ENCODE results near the gene PARD3B. TPM values are rescaled to one million over a fixed set of nuclear protein-coding genes. Genes with fewer than 3 reads are reported as not detected.

PARD3B gene
- total and polyA plus RNA-seq, 10 of the 15 experiments (the other 5 are each of a cell fraction or from before 2014, with no cell fraction given): 0.01 to 0.54 (median 0.07) TPM; not detected in 7

DNA sequence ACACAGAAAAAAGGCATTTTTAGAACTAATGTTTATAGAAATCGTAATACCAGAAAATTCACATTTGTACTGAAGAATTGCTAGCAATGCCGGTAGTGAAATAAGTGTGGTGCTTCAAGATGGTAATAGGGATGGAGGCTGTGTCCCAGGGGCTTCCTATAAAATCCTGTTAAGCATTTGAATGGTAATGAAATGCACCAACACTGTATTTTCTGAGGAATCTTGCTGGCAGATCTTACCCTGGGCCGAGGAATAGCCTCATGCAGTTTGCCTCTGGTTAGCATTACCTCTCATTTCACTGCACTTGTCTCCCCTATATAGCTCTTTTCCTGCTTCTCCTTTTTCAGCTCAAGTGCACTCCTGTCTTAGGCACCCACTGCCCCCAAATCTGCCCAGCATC is 635.5 kb downstream of the PARD3B start (continued):
- TF ChIP-seq USF2 (IDR thresholded peaks at IDR 0.05; ENCODE audit: borderline replicate concordance, low read depth, low read length) (no peak), EGR1 (IDR thresholded peaks at IDR 0.05; ENCODE audit: borderline replicate concordance in 1 of 2, low read depth in 2 of 2, low read length in 2 of 2) (no peak)

DNA sequence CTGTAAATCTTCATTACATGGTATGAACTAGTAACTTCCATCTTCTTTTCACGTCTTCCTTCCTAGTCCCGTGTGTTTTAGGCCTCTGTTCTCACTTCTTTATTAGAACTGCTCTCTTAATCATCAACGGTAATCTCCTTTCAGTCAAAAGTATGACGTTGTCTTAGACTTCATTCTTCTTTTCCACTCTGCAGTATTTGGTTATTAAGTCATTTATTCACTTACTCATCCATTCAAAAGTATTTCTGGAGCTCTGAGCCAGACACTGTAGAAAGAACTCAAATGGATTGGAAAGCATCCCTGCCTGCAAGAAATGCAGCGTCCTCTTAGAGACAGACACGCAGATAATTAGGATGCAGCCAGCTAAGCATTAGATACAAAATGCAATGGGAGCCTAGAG is 642.5 kb downstream of the PARD3B start:
- H3K9ac ChIP-seq (ENCODE audit: control insufficient read depth, insufficient read depth, low read length): no peak overlapping the region
- H3K79me2 ChIP-seq (ENCODE audit: control insufficient read depth, insufficient read depth, low read length): no peaks in the 10 kb centered on the region
- ChIA-PET RAD21 (ENCODE audit: unreplicated experiment) (no interaction called here), CTCF (no interaction called here), POLR2A (no interaction called here), SMC1A (ENCODE audit: uncharacterized antibody, unreplicated experiment) (no interaction called here)
- no peaks in the 10 kb centered on the region for H3K4me1 ChIP-seq (ENCODE audit: control insufficient read depth, insufficient read depth, low read length)
- H3K27me3 ChIP-seq (replicated peaks in 1 of 2; ENCODE audit: control insufficient read depth in 2 of 2, insufficient read depth in 2 of 2, low read length in 1 of 2): no peaks in the 10 kb centered on the region; a peak in 1 of 4 replicates
- in situ Hi-C loops (cut with MboI) (no loop called here), intact Hi-C loops (cut with micrococcal nuclease; ENCODE audit: unreplicated experiment) (no loop called here)
- DNase-seq (ENCODE audit: low read depth, low spot score) (no peak), ATAC-seq (no peak), FAIRE-seq (no peak)
- no peaks in the 10 kb centered on the region for H3K36me3 ChIP-seq (ENCODE audit: control insufficient read depth in 2 of 2, insufficient read depth in 2 of 2, low read length in 1 of 2)
- no peaks in the 10 kb centered on the region for H4K20me1 ChIP-seq (ENCODE audit: control insufficient read depth, insufficient read depth)
- H3K27ac ChIP-seq (ENCODE audit: control insufficient read depth, insufficient read depth): no peak overlapping the region
- H3K4me2 ChIP-seq (ENCODE audit: control insufficient read depth, insufficient read depth): no peak overlapping the region
- H2AFZ ChIP-seq (ENCODE audit: control insufficient read depth, low read depth, low read length): no peak overlapping the region
- H3K9me3 ChIP-seq (replicated peaks; ENCODE audit: control insufficient read depth, insufficient read depth, low read length): no peaks in the 10 kb centered on the region
- BruUV-seq (replicated peaks): no TSS peak
- TF ChIP-seq EED (IDR thresholded peaks at IDR 0.05; ENCODE audit: low read depth) (no peak), SUZ12 (IDR thresholded peaks at IDR 0.05; ENCODE audit: unreplicated experiment) (no peak), SMARCA5 (IDR thresholded peaks at IDR 0.05) (no peak), RELA (IDR thresholded peaks at IDR 0.05; ENCODE audit: borderline replicate concordance, partially characterized antibody) (no peak)
- WGBS (ENCODE audit: insufficient coverage, insufficient replicate concordance, low lambda C conversion rate, missing lambda C conversion rate): 39% methylated on average over 6 of the region's 6 CpGs
- H3K4me3 ChIP-seq: no peak overlapping the region
